Sigmoid colon (tissue), 7 donors: ENCODE data around the gene DHRS11. TPM values are rescaled to one million over a fixed set of nuclear protein-coding genes. Genes with fewer than 3 reads are reported as not detected.

Source experiments
- DNase-seq: peaks from one replicate; pipeline ENCODE4 v3.0.0-alpha.2; 2019
- H3K27ac ChIP-seq, 4 donors: fragments of 200-600 bp; sonication (generic); one replicate each; pipeline ENCODE4 v1.5.1; 2016 to 2019; ENCODE audit warnings: mild to moderate bottlenecking in 1 of 4
- H3K27me3 ChIP-seq, 3 donors: fragments of 200-600 bp; sonication (generic); one replicate each; pipeline ENCODE4 v1.5.1; 2019; ENCODE audit warnings: mild to moderate bottlenecking in 1 of 3
- H3K36me3 ChIP-seq, 4 donors: fragments of 200-600 bp; sonication (generic); one replicate each; pipeline ENCODE4 v1.5.1; 2016 to 2019
- H3K4me1 ChIP-seq, 4 donors: fragments of 200-600 bp; sonication (generic); one replicate each; pipeline ENCODE4 v1.5.1; 2017 to 2019
- H3K4me3 ChIP-seq, 4 donors: fragments of 200-600 bp; sonication (generic); one replicate each; pipeline ENCODE4 v1.5.1; 2017 to 2019; ENCODE audit warnings: mild to moderate bottlenecking in 2 of 4, moderate library complexity in 1 of 4
- H3K9me3 ChIP-seq, 4 donors: fragments of 200-600 bp in 3 of 4; sonication (generic) in 3 of 4; one replicate each; pipeline versions ENCODE4 v1.5.1 to v1.6.1; 2013 to 2019
- EP300 ChIP-seq, 4 donors: sonication (generic); formaldehyde crosslinking; IDR thresholded peaks; one replicate each; pipeline ENCODE4 v1.6.1; 2017; ENCODE audit warnings: antibody characterized with exemption in 4 of 4
- POLR2A ChIP-seq, 2 donors: fragments of 450-650 bp; IDR thresholded peaks; one replicate each; pipeline ENCODE4 v1.6.1; 2016; ENCODE audit warnings: antibody characterized with exemption in 2 of 2, mild to moderate bottlenecking in 2 of 2, moderate library complexity in 2 of 2
- POLR2AphosphoS5 ChIP-seq, 4 donors: sonication (generic); formaldehyde crosslinking; IDR thresholded peaks; one replicate each; pipeline ENCODE4 v1.6.1; 2017; ENCODE audit warnings: antibody characterized with exemption in 4 of 4
- WGBS, 2 donors: extraction: QIAGEN DNeasy Blood & Tissue Kit; methylation state at CpG; one replicate each; pipeline ENCODE4 v1.1.7; 2013; 5-methylcytosine and 5-hydroxymethylcytosine counted together
- intact Hi-C: fragments of 100-400 bp; cut with DNase I; formaldehyde crosslinking; loops from one replicate; pipeline ENCODE4 v1.15.1; 2023
- polyA plus RNA-seq, 3 donors: library from polyadenylated mRNA; stranded (reverse); fragments of 200-250 nt; gene quantifications; one replicate each; pipeline ENCODE4 v1.2.3, GENCODE V29; 2013
- total RNA-seq, 4 donors: library from RNA; depleted of rRNA; stranded (reverse); fragments of >200 nt; gene quantifications; one replicate each; pipeline ENCODE4 v1.1.0, GENCODE V29; 2016
- TF ChIP-seq, protein P1 (sequence below), 4 experiments: fragments of 450-650 bp in 3 of 4; fragments of 200-600 bp in 1 of 4; IDR thresholded peaks; one replicate each; pipeline ENCODE4 v1.5.1; 2016 to 2019; ENCODE audit warnings: antibody characterized with exemption in 4 of 4, mild to moderate bottlenecking in 3 of 4, moderate library complexity in 2 of 4
- donor health status: healthy with polysubstance abuse.
- donor health status: Bipolar disorder and iron deficiency.
- donor health status: healthy.

Gene DHRS11
- total and polyA plus RNA-seq, 7 donors = 4.3 to 239 (median 8.9) TPM

DNA sequence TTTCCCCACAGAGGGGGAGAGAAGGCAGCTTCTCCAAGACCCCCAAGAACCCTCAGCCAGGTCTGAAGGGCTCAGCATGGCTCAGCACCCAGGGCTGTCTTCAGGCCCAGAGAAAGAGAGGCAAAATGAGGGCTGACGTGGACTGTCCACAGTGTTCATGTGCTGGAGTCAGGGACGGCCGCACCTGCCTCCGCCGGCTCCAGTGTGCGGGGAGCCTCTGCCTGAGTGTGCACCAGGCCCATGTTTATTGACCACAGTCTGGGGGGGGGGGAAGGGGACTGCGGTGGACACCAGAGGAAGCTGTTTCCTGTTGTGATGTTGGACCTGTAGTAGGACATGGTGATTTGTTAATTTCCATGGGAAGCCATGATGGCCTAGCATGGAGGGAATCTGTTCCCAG, 16.6 kb downstream of the DHRS11 start:
- H3K36me3 ChIP-seq = no peaks in the 10 kb centered on the region
- 73 to 89% methylated on average over 7 of the region's 7 CpGs for WGBS, 2 donors
- no peak overlapping the region for H3K4me3 ChIP-seq
- DNase-seq = no peak
- no peaks in the 10 kb centered on the region for H3K27me3 ChIP-seq
- no peaks in the 10 kb centered on the region for H3K9me3 ChIP-seq
- no peak overlapping the region for H3K27ac ChIP-seq
- intact Hi-C loops = loop anchor here (10.0 kb wide), 3 partner anchors 347 to 747 kb away; no protein-coding TSS in a partner anchor
- TF ChIP-seq EP300 (IDR thresholded peaks at IDR 0.05) = no peak
- TF ChIP-seq POLR2A (IDR thresholded peaks at IDR 0.05) = no peak
- TF ChIP-seq, protein P1, sequence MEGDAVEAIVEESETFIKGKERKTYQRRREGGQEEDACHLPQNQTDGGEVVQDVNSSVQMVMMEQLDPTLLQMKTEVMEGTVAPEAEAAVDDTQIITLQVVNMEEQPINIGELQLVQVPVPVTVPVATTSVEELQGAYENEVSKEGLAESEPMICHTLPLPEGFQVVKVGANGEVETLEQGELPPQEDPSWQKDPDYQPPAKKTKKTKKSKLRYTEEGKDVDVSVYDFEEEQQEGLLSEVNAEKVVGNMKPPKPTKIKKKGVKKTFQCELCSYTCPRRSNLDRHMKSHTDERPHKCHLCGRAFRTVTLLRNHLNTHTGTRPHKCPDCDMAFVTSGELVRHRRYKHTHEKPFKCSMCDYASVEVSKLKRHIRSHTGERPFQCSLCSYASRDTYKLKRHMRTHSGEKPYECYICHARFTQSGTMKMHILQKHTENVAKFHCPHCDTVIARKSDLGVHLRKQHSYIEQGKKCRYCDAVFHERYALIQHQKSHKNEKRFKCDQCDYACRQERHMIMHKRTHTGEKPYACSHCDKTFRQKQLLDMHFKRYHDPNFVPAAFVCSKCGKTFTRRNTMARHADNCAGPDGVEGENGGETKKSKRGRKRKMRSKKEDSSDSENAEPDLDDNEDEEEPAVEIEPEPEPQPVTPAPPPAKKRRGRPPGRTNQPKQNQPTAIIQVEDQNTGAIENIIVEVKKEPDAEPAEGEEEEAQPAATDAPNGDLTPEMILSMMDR (IDR thresholded peaks at IDR 0.05) = no peak
- no peak for TF ChIP-seq POLR2AphosphoS5 (IDR thresholded peaks at IDR 0.05)
- H3K4me1 ChIP-seq = peaks cover 0 to 13% (median 6%) of the 10 kb centered on the region in 4 donors

DNA sequence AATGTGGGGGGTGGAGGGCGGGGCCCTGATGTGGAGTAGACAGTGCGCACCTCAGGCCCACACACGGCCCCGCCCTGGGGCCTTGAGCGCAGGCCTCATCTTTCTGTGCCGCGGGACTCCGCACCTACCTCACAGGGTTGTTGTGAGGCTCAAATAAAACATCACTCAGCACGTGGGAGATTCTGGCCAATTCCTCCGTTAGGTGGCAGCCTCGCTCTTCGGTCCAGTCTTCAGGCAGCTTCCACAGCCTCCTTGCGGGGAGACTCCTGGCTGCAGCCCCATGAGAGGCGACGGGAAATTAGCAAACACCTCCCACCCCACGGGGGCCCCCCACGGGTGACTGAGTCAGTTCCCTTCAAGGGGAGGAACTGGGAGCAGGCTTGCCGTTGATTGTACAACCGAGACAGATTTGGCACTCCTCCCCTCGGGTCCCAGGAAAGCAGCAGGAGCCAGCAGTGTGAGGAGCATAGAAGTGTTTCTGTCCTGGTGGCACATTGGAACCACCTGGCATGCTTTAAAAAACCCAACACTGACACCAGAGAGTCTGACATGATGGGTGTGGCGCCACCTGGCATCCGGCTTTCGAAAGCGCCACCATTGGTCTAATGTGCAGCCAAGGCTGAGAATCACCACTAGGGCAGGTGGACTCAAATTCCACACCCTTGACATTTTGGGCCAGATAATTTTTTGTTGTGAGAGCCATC, 17.3 kb downstream of the DHRS11 start:
- Histone ChIP-seq H3K4me3 (no peak overlapping the region), H3K27ac (no peak overlapping the region), H3K27me3 (peaks cover 0 to 5% (median 0%) of the 10 kb centered on the region in 3 donors), H3K36me3 (no peaks in the 10 kb centered on the region), H3K9me3 (no peaks in the 10 kb centered on the region), H3K4me1 (peaks cover 0 to 11% (median 4%) of the 10 kb centered on the region in 4 donors)
- TF ChIP-seq, protein P1 (IDR thresholded peaks at IDR 0.05) = peak in 3 of 4 experiments; percentile 25 to 32 (median 31)
- TF ChIP-seq EP300 (IDR thresholded peaks at IDR 0.05) (no peak), POLR2A (IDR thresholded peaks at IDR 0.05) (no peak), POLR2AphosphoS5 (IDR thresholded peaks at IDR 0.05) (no peak)
- intact Hi-C loops = loop anchor here (10.0 kb wide), 3 partner anchors 346 to 746 kb away; no protein-coding TSS in a partner anchor
- no peak for DNase-seq
- 23 to 50% methylated on average over 24 of the region's 24 CpGs for WGBS, 2 donors

DNA sequence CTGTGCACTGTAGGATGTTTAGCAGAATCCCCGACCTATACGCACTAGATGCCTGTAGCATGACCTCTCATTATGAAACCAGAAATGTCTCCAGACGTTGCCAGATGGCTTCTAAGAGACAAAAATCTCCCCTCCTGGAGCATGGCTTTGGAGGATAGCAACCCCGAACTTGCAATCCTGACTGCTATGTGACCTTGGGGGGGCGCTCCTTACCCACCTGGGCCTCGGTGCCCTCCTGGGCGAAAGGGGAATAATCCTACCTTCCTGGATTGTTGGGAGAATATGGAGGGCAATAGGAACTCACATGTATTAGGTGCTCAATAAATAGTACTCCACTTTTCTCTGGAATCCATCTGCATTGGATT, 17.8 kb downstream of the DHRS11 start:
- H3K4me3 ChIP-seq = no peak overlapping the region
- H3K36me3 ChIP-seq = no peaks in the 10 kb centered on the region
- DNase-seq = no peak
- H3K9me3 ChIP-seq = no peaks in the 10 kb centered on the region
- intact Hi-C loops = loop anchor here (10.0 kb wide), 3 partner anchors 345 to 745 kb away; no protein-coding TSS in a partner anchor
- no peak overlapping the region for H3K27ac ChIP-seq
- WGBS, 2 donors = 85 to 86% methylated on average over 7 of the region's 7 CpGs
- peaks cover 0 to 10% (median 0%) of the 10 kb centered on the region in 3 donors for H3K27me3 ChIP-seq
- no peak for TF ChIP-seq EP300 (IDR thresholded peaks at IDR 0.05)
- TF ChIP-seq POLR2AphosphoS5 (IDR thresholded peaks at IDR 0.05) = no peak
- peaks cover 0 to 11% (median 4%) of the 10 kb centered on the region in 4 donors for H3K4me1 ChIP-seq

DNA sequence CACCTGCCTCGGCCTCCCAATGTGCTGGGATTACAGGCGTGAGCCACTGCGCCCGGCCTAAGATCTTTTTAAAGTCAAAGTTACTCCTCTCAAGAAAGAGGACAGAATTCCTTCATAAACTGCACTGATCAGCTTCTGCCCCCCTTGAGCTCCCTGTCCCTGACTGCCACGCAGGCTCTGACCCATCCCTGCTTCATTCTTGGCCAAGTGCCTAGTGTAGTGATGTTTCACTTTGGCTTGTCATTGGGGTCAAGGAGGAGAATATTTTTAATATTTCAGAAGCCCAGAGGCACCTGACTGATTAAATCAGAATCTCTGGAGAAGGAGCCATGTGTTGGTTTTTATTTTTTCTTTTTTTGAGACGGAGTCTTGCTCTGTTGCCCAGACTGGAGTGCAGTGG, 18.8 kb downstream of the DHRS11 start:
- Histone ChIP-seq H3K36me3 (no peaks in the 10 kb centered on the region), H3K4me3 (no peak overlapping the region), H3K27ac (no peak overlapping the region), H3K9me3 (no peaks in the 10 kb centered on the region), H3K27me3 (peaks cover 0 to 19% (median 6%) of the 10 kb centered on the region in 3 donors), H3K4me1 (peaks cover 0 to 11% (median 4%) of the 10 kb centered on the region in 4 donors)
- DNase-seq = no peak
- no peak for TF ChIP-seq POLR2A (IDR thresholded peaks at IDR 0.05)
- TF ChIP-seq, protein P1 (IDR thresholded peaks at IDR 0.05) = no peak
- no peak for TF ChIP-seq EP300 (IDR thresholded peaks at IDR 0.05)
- TF ChIP-seq POLR2AphosphoS5 (IDR thresholded peaks at IDR 0.05) = no peak
- intact Hi-C loops = no loop called here
- WGBS, 2 donors = 79 to 82% methylated on average over 6 of the region's 6 CpGs

DNA sequence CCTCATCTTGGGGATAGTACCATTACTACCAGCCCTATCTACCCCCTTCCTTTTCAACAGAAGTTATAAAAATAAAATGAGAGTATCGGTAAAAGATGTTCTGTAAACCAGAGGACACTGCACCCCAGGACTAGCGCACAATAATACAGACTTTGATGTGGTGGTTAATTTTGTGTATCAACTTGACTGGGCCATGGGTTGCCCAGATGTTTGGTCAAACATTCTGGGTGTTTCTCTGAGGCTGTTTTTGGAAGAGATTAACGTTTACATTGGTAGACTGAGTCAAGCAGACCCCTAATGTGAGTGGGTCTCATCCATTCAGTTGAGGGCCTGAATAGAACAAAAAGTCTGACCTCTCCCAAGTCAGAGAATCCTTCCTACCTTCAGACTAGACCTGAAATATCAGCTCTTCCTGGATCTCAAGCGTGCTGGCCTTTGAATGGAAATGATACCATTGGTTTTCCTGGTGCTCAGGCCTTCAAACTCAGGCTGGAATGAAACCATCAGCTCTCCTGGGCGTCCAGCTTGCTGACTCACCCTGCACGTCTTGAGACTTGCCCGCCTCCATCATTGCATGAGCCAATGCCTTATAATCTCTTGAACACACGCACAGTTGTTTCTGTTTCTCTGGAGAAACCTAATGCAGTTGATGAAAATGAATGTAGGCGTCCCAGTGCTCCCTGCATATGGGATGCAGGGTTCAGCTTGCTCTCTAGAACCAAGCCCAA, 19.8 kb downstream of the DHRS11 start:
- Histone ChIP-seq H3K4me3 (no peak overlapping the region), H3K4me1 (peaks cover 0 to 11% (median 4%) of the 10 kb centered on the region in 4 donors), H3K36me3 (no peaks in the 10 kb centered on the region), H3K27ac (no peak overlapping the region), H3K27me3 (peaks cover 8 to 29% (median 11%) of the 10 kb centered on the region in 3 donors), H3K9me3 (no peaks in the 10 kb centered on the region)
- TF ChIP-seq EP300 (IDR thresholded peaks at IDR 0.05) (no peak), POLR2A (IDR thresholded peaks at IDR 0.05) (no peak), POLR2AphosphoS5 (IDR thresholded peaks at IDR 0.05) (no peak)
- TF ChIP-seq, protein P1 (IDR thresholded peaks at IDR 0.05) = no peak
- WGBS, 2 donors = 83% methylated on average over 9 of the region's 9 CpGs
- intact Hi-C loops = no loop called here
- DNase-seq = no peak
